NCI-H1417 (cell line): Measurements from ENCODE around the gene ECI1.
A peak's percentile ranks its signal among the peaks of the same experiment; 100 is the strongest.

Experiments used
- DNase-seq, 3 experiments: peaks; one replicate each; lab custom pipeline; 2025; lab: John Stamatoyannopoulos, UW

The ECI1 gene

GRCh38 chr16:2233872-2234812 lies 17.2 kb downstream of the ECI1 start:
- peak; percentile 80 to 97 (median 88) for DNase-seq

DNA sequence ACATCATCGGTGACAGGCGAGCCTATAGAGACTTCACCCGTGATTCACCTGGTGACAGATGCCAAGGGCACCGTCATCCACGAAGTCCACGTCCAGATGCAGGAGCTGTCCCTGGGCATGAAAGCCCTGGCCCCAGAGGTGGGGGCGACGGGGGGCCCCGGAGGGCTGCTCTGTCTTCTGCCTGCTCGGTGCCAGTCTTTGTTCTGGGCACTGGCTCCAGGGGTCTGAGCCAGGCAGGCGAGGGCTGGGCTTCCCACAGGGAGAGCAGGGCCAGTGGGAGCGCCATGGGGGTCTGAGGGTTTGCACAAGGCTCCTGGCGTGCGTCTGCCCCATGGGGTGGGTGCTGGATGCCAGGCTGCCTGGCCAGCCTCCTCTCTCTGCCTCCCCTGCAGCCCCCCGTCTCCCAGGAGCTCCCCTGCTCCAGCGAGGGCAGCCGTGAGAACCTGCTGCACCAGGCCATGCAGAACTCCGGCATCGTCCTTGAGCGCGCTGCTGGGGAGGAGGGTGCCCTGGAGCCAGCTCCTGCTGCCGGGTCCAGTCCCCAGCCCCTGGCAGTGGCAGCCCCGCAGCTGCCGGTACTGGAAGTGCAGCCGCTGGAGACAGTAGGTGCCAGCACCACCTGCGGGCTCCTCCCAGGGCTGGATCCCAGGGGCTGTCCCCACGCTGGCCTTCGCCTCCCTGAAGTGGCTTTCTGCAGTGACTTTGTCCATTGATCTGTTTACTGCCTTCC lies 18.2 kb downstream of the ECI1 start:
- DNase-seq: peak in 1 of 3 experiments; percentile 15

- DNase-seq: no peak
Observed at GRCh38 chr16:2232094-2232990, 19.0 kb downstream of the ECI1 start.

DNA sequence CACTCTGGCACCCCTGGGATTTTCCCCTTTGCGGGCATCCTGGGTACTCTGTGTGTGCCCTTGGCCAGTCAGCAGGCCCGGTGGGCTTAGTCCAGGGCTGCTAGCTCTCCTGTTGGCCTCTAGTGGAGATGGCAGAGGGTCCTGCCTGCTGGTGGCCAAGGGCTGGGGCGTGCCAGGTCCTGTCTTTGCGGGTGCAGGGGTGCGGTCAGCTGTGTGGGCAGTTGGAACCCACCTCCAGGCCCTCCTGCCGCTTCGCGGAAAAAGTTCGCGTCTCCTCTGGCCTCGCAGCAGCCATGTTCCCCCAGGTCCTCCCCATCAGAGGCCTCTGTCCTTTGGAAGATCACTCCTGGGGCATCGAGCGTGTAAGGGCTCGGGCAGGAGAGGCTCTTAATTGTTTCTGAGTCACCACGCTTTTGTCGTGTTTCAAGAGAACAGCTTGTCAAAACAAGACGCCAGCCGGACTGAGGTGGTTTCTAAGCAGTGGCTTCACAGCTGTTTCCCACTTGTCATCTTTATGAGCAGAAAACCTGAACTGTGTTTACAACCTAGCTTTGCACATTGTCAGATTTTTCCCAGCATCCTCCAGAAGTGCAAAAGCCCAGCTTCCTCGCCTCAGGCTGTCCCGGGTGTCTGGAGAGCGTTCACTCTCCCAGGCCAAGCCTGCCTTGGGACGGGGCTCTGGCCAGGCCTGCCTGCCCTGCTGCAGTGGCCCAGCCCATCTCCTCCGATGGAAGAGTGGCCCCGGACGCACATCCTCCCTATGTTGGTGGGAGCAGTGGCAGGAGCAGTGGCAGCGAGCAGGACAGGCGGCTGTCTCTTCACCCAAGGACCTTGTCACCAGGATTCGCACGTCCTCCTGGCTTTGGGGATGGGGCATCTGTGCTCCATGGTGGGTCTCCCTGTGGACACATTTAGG lies 20.1 kb downstream of the ECI1 start:
- peak; percentile 40 to 95 (median 75) for DNase-seq

GRCh38 chr16:2230376-2230775 lies 21.0 kb downstream of the ECI1 start:
- peak in 2 of 3 experiments; percentile 17 to 29 for DNase-seq

GRCh38 chr16:2229632-2230250 lies 21.6 kb downstream of the ECI1 start:
- no peak for DNase-seq

- no peak for DNase-seq
Observed at GRCh38 chr16:2229091-2229490, 22.3 kb downstream of the ECI1 start.

- DNase-seq: no peak
Observed at GRCh38 chr16:2228161-2228824, 23.1 kb downstream of the ECI1 start.

DNA sequence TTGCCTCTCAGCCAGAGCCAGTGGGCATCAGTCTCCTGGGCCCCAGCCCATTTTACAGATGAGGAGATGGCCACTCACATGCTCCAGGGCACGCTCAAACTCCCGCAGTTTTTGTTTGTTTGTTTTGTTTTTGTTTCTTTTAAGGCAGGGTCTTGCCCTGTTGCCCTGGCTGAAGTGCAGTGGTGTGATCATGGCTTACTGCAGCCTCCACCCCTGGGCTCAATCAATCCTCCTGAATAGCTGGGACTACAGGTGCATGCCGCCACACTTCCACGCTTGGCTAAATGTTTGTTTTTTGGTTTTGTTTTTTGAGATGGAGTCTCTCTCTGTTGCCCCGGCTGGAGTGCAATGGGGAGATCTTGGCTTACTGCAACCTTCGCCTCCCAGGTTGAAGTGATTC lies 24.5 kb downstream of the ECI1 start:
- no peak for DNase-seq

DNA sequence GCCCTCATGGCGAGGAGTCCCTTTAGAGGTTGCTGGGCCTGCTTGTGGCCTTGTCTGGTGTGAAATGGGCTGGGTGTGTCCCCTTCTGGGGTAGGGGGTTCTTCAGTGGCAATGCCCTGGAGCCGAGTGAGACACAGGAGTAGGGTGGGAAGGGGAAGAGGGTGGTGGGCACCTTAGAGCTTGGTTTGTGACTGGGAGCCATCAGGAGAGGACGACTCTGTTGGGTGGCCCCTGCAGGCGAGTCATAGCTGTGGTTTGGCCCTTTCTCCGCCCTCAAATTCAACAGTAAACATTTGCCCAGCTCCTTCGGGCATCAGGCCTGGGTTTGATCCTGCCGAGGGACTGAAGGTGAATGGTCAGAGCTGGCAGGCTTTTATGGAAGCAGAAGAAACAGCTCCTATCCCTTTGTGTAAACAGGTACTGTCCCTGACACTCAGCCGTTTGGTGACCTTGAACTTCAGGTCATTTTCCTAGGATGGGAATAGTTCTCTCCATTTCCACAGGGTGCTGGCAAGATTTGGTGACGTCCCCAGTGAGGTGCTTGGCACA lies 25.1 kb downstream of the ECI1 start:
- no peak for DNase-seq

- peak; percentile 64 to 70 (median 69) for DNase-seq
Observed at GRCh38 chr16:2223942-2224486, 27.4 kb downstream of the ECI1 start.

DNA sequence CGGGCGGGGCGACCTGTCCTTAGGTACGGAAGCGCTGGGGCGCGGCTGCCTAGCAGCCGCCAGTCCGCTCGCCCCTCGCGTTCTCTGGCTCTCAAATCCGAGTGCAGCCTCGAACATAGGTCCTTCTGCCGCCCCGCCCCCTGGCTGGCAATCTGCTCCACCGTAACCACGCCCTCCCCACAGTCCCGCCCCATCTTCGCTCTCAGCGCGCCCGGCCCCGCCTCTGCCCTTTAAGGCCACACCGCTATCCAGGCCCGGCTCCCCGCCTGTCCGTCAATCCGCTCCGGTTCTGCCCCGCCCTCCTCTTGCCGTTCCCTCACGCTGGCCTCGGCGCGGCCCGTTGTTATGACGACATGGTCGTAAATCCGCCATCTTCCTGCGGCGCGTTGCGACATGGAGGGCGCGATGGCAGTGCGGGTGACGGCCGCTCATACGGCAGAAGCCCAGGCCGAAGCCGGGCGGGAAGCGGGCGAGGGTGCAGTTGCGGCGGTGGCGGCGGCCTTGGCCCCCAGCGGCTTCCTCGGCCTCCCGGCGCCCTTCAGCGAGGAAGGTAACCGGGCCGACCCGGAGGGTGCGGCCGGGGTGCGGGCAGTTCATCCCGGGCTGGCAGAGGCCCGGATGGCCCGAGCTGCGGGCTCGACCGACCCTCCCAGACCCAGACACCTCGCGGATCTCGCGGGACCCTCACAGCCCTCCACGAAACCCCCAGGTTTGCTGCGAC lies 28.0 kb downstream of the ECI1 start, which contains the start of gene E4F1:
TSS of gene E4F1 (plus strand) at position 371 of the 721 bp plus-strand sequence. CDS start at position 394, 23 bp downstream.
- peak; percentile 98 to 100 (median 99) for DNase-seq

GRCh38 chr16:2216330-2216729 lies 35.1 kb downstream of the ECI1 start:
- DNase-seq: no peak

- DNase-seq: no peak
Observed at GRCh38 chr16:2214719-2214968, 36.7 kb downstream of the ECI1 start, which contains the start of gene PGP. TSS of gene PGP (minus strand) at chr16:2214840. CDS start at chr16:2214777, 63 bp downstream.

- peak in 2 of 3 experiments; percentile 41 to 79 for DNase-seq
Observed at GRCh38 chr16:2213817-2214718, 37.3 kb downstream of the ECI1 start.

DNA sequence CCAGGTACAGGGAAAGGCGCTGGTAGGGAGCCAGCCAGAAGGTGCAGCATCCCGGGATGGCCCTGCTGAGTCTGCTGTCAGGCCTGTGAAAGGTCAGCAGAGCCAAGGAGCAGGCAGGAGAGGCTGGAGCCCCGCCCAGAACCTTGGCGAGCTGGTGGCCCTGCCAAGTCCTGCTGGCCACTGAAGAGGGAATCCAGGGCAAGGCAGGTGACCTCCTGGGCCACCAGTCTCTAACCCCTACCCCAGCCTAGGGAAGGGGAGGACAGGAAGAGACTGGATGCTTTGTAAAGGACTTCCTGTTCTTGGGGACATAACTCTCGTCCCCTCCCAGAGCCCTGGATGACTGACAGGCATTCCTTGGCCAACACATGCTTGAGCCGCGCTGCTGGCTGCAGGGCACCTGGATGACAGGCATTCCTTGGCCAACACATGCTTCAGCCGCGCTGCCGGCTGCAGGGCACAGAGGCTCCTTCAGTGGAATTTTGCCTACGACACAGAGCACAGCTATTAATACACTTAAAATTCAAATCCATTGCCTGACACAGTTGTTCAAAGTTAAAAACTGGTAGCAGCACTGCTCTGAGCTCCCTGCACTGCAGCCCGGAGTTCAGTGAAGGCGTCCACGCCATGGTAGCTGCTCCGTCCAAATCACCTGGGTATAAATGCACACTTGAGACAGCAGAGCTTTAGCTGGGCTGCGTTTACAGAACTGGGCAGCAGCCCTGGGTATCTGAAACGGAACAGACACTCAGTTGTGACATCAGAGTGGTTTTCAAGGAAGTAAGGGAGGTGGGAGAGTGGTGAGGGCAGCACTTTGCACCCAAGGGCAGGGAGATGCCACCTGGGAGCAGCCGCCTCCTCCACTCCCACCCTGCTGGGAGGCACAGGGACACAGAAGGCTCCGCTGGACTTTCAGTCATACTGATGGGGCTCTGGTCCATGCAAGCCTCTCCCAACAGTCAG lies 38.7 kb downstream of the ECI1 start:
- DNase-seq: no peak
